Hepatocyte (in vitro differentiated cells): ENCODE data around the gene FAF2. TPM values are rescaled to one million over a fixed set of nuclear protein-coding genes. Genes with fewer than 3 reads are reported as not detected.

ENCODE experiments used
- DNase-seq: peaks from one replicate; pipeline ENCODE4 v3.0.0-alpha.2; 2016; ENCODE audit warnings: low spot score
- H2AFZ ChIP-seq: fragments of 200-600 bp; sonication (generic); 2 replicates; pipeline ENCODE4 v1.6.0; 2016; ENCODE audit warnings: antibody characterized with exemption, mild to moderate bottlenecking
- H3K27ac ChIP-seq: fragments of 200-600 bp; sonication (generic); 2 replicates; pipeline ENCODE4 v1.5.1; 2016; ENCODE audit warnings: mild to moderate bottlenecking
- H3K27me3 ChIP-seq: fragments of 200-600 bp; sonication (generic); 2 replicates; pipeline ENCODE4 v1.6.1; 2016
- H3K36me3 ChIP-seq: fragments of 200-600 bp; sonication (generic); replicated peaks from 2 replicates; pipeline ENCODE4 v1.5.1; 2016; ENCODE audit warnings: low read depth; ENCODE audit not compliant: insufficient read depth
- H3K4me1 ChIP-seq: fragments of 200-600 bp; sonication (generic); 2 replicates; pipeline ENCODE4 v1.5.1; 2016; ENCODE audit warnings: mild to moderate bottlenecking, moderate library complexity; ENCODE audit not compliant: insufficient read depth
- H3K4me2 ChIP-seq: fragments of 200-600 bp; sonication (generic); 2 replicates; pipeline ENCODE4 v1.6.0; 2016
- H3K4me3 ChIP-seq: fragments of 200-600 bp; sonication (generic); 2 replicates; pipeline ENCODE4 v1.5.1; 2016; ENCODE audit warnings: mild to moderate bottlenecking
- H3K79me2 ChIP-seq: fragments of 200-600 bp; sonication (generic); 2 replicates; pipeline ENCODE4 v1.6.0; 2017; ENCODE audit warnings: mild to moderate bottlenecking
- H3K9me2 ChIP-seq: fragments of 200-600 bp; sonication (generic); replicated peaks from 2 replicates; pipeline ENCODE4 v1.6.0; 2017; ENCODE audit warnings: mild to moderate bottlenecking; ENCODE audit not compliant: insufficient read depth
- H3K9me3 ChIP-seq: fragments of 200-600 bp; sonication (generic); 2 replicates; pipeline ENCODE4 v1.5.1; 2016; ENCODE audit warnings: low read depth, mild to moderate bottlenecking
- H4K20me1 ChIP-seq: fragments of 200-600 bp; sonication (generic); 2 replicates; pipeline ENCODE4 v1.6.0; 2016; ENCODE audit warnings: mild to moderate bottlenecking; ENCODE audit not compliant: insufficient read depth, poor library complexity, severe bottlenecking
- EZH2 ChIP-seq: fragments of 200-600 bp; sonication (generic); IDR thresholded peaks from 2 replicates; pipeline ENCODE4 v1.6.1; 2016; ENCODE audit warnings: antibody characterized with exemption, mild to moderate bottlenecking, borderline replicate concordance
- EZH2phosphoT487 ChIP-seq: fragments of 200-600 bp; sonication (generic); IDR thresholded peaks from one replicate; pipeline ENCODE4 v1.6.1; 2018; ENCODE audit warnings: antibody characterized with exemption, mild to moderate bottlenecking, low read depth, moderate library complexity; ENCODE audit not compliant: unreplicated experiment, severe bottlenecking
- WGBS: methylation state at CpG from one replicate; pipeline ENCODE4 v1.1.6; 2016; ENCODE audit warnings: low lambda C conversion rate; ENCODE audit errors: missing lambda C conversion rate; 5-methylcytosine and 5-hydroxymethylcytosine counted together
- polyA plus RNA-seq: library from polyadenylated mRNA; unstranded; fragments of >200 nt; fragmentation: Nextera tagmentation; extraction: Ambion mirVana; gene quantifications from 2 replicates; pipeline ENCODE4 v1.2.1, GENCODE V29; 2016
- small RNA-seq: library from RNA; depleted of rRNA; stranded (forward); fragments of <200 nt; gene quantifications from one replicate; pipeline ENCODE3, GENCODE V24; 2014
- total RNA-seq: library from RNA; depleted of rRNA; stranded (reverse); fragments of >200 nt; gene quantifications from 2 replicates; pipeline ENCODE4 v1.2.3, GENCODE V29; 2014
- TF ChIP-seq, protein P1 (sequence below): fragments of 200-600 bp; sonication (generic); IDR thresholded peaks from 2 replicates; pipeline ENCODE4 v1.5.1; 2016; ENCODE audit warnings: antibody characterized with exemption, mild to moderate bottlenecking; ENCODE audit not compliant: poor library complexity

The FAF2 gene
- total and polyA plus RNA-seq, 2 experiments from 2014 or later: 47.3 to 63.1 TPM

DNA sequence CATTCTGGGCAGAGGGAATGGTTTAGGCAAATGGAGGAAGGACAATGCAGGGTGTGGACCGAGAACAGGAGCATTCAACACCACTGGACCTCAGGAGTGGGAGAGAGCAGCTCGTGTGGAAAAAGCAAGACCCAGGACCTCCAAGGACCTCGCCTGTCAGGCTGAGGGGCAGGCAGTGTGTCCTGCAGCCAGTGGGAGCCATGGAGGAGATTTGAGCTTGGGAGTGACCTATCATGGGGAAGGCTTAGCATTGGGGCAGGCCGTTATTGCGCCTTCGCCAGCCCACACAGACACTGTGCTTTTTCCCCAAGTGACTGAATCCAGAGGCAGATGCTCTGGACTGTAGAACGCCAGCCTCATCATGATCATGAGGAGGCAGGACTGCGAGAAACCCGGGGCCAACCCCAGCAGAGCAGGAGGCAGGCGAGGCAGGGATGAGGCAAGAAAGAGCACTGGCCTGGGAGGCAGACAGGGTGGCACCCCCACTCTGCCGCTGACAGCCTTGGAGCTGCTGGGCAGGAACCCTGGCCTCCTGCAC lies 104.2 kb downstream of the FAF2 start:
- no peaks in the 10 kb centered on the region for H3K9me3 ChIP-seq
- no peak for DNase-seq
- no peak overlapping the region for H3K4me3 ChIP-seq
- H3K9me2 ChIP-seq: no peaks in the 10 kb centered on the region
- H3K36me3 ChIP-seq: no peaks in the 10 kb centered on the region
- peak overlapping the region; percentile 88 for H3K27ac ChIP-seq
- H2AFZ ChIP-seq: no peak overlapping the region
- TF ChIP-seq EZH2phosphoT487 (no peak), EZH2 (no peak)
- TF ChIP-seq, protein P1, sequence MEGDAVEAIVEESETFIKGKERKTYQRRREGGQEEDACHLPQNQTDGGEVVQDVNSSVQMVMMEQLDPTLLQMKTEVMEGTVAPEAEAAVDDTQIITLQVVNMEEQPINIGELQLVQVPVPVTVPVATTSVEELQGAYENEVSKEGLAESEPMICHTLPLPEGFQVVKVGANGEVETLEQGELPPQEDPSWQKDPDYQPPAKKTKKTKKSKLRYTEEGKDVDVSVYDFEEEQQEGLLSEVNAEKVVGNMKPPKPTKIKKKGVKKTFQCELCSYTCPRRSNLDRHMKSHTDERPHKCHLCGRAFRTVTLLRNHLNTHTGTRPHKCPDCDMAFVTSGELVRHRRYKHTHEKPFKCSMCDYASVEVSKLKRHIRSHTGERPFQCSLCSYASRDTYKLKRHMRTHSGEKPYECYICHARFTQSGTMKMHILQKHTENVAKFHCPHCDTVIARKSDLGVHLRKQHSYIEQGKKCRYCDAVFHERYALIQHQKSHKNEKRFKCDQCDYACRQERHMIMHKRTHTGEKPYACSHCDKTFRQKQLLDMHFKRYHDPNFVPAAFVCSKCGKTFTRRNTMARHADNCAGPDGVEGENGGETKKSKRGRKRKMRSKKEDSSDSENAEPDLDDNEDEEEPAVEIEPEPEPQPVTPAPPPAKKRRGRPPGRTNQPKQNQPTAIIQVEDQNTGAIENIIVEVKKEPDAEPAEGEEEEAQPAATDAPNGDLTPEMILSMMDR: no peak
- H4K20me1 ChIP-seq: no peaks in the 10 kb centered on the region
- peaks cover 26% of the 10 kb centered on the region for H3K4me1 ChIP-seq
- no peak overlapping the region for H3K4me2 ChIP-seq
- no peaks in the 10 kb centered on the region for H3K79me2 ChIP-seq
- no peaks in the 10 kb centered on the region for H3K27me3 ChIP-seq
- 90% methylated on average over 11 of the region's 11 CpGs for WGBS

DNA sequence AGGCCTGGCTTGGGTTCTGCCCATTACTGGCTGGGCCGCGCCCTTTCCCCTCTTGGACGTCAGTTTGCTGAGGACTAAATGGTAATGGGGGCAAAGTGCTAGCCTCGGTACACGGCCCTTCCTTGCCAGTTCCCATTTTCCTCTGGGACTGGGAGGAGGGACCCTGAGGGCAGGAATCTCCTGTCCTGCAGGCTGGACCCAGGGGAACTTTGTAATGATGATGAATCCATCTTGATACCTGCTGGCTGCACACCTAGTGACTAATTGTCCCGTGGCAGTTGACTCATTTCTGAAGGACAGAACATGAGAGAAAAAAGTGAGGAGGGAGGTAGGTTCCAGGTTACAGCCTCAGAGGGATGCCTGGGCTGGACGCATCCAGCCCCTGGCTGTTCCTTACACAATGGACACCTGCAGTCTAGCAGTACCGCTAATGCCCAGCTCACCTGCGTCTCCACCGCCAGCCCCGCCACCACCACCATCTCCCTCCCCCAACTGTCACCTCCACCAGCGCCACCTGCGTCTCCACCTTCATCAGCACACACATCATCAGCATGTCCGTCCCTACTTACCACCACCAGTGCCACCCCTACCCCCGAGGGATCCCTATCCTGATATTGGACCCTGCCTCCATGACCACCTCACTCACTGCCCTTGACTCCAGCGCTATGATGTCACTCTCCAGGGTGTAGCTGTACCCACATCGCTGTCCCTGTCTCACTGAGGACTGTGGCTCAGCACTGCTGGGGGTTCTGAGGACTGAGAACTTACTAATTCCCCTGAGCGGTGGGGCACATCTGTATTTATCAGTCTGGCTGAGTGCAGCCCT lies 105.3 kb downstream of the FAF2 start:
- Histone ChIP-seq H4K20me1 (no peaks in the 10 kb centered on the region), H3K79me2 (no peaks in the 10 kb centered on the region), H3K9me3 (no peaks in the 10 kb centered on the region), H2AFZ (no peak overlapping the region), H3K27ac (peak overlapping the region; percentile 90), H3K36me3 (no peaks in the 10 kb centered on the region), H3K4me3 (no peak overlapping the region), H3K4me2 (no peak overlapping the region), H3K27me3 (no peaks in the 10 kb centered on the region), H3K4me1 (peaks cover 18% of the 10 kb centered on the region), H3K9me2 (no peaks in the 10 kb centered on the region)
- TF ChIP-seq, protein P1: no peak
- TF ChIP-seq EZH2phosphoT487: no peak
- TF ChIP-seq EZH2: no peak
- WGBS: 72% methylated on average over 18 of the region's 18 CpGs
- peak; percentile 76 for DNase-seq

DNA sequence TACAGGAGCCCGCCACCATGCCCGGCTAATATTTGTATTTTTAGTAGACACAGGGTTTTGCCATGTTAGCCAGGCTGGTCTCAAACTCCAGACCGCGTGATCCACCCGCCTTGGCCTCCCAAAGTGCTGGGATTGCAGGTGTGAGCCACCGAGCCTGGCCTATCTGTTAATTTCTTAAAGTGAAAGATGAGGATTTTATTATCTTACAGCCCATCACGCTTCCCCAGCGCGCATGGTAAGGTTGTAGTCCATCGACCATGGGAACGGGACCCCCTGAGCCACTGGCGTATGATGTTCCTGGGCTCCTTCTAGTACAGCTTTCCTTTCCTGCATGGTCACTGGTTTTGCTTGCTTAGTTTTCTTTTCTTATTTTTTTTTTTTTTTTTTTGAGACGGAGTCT lies 109.7 kb downstream of the FAF2 start:
- Histone ChIP-seq H3K4me3 (no peak overlapping the region), H3K4me1 (peaks cover 7% of the 10 kb centered on the region), H3K4me2 (no peak overlapping the region), H3K9me3 (no peaks in the 10 kb centered on the region), H3K27ac (no peak overlapping the region), H3K9me2 (no peaks in the 10 kb centered on the region), H2AFZ (no peak overlapping the region), H3K36me3 (no peaks in the 10 kb centered on the region), H4K20me1 (no peaks in the 10 kb centered on the region), H3K27me3 (no peaks in the 10 kb centered on the region), H3K79me2 (no peaks in the 10 kb centered on the region)
- DNase-seq: no peak
- WGBS: 97% methylated on average over 13 of the region's 13 CpGs
- TF ChIP-seq, protein P1: no peak
- TF ChIP-seq EZH2phosphoT487 (no peak), EZH2 (no peak)

Small RNA genes lying within 50 kb of the gene (small RNA-seq; reads per million reads assigned to genes)
- not detected for gene AC010297.1
- gene RF00019: not detected
- not detected for gene RN7SL684P

Other genes with a start within 250 kb of the FAF2 start
- 27.0 and 34.7 TPM in 2 replicates for gene SIMC1, start 210.0 kb upstream of the FAF2 start, total RNA-seq
- gene SIMC1, start 210.0 kb upstream of the FAF2 start, polyA plus RNA-seq: 37.6 and 44.2 TPM in 2 replicates
- 98.3 and 104 TPM in 2 replicates for gene KIAA1191, start 86.6 kb upstream of the FAF2 start, total RNA-seq
- gene KIAA1191, start 86.6 kb upstream of the FAF2 start, polyA plus RNA-seq: 96.8 and 110 TPM in 2 replicates
- 6.7 and 8.9 TPM in 2 replicates for gene ARL10, start 82.9 kb upstream of the FAF2 start, total RNA-seq
- gene ARL10, start 82.9 kb upstream of the FAF2 start, polyA plus RNA-seq: 2.5 and 4.4 TPM in 2 replicates
- 22.9 and 25.6 TPM in 2 replicates for gene NOP16, start 59.8 kb upstream of the FAF2 start, total RNA-seq
- gene NOP16, start 59.8 kb upstream of the FAF2 start, polyA plus RNA-seq: 64.0 and 82.3 TPM in 2 replicates
- 109 and 161 TPM in 2 replicates for gene HIGD2A, start 59.6 kb upstream of the FAF2 start, total RNA-seq
- gene HIGD2A, start 59.6 kb upstream of the FAF2 start, polyA plus RNA-seq: 222 and 224 TPM in 2 replicates
- 131 and 139 TPM in 2 replicates for gene CLTB, start 31.8 kb upstream of the FAF2 start, total RNA-seq
- 284 and 289 TPM in 2 replicates for gene CLTB, start 31.8 kb upstream of the FAF2 start, polyA plus RNA-seq
- gene RNF44, start 89.0 kb downstream of the FAF2 start, total RNA-seq: 9.5 and 13.0 TPM in 2 replicates
- 17.4 and 19.6 TPM in 2 replicates for gene RNF44, start 89.0 kb downstream of the FAF2 start, polyA plus RNA-seq
- gene CDHR2, start 101.0 kb downstream of the FAF2 start, total RNA-seq: 24.8 and 29.8 TPM in 2 replicates
- gene CDHR2, start 101.0 kb downstream of the FAF2 start, polyA plus RNA-seq: 16.3 and 28.3 TPM in 2 replicates
- gene GPRIN1, start 161.8 kb downstream of the FAF2 start, total RNA-seq: 1.4 and 1.6 TPM in 2 replicates
- gene GPRIN1, start 161.8 kb downstream of the FAF2 start, polyA plus RNA-seq: 2.2 and 3.9 TPM in 2 replicates
- gene SNCB, start 182.1 kb downstream of the FAF2 start, total RNA-seq: not detected in 2 replicates
- gene SNCB, start 182.1 kb downstream of the FAF2 start, polyA plus RNA-seq: 0.57 TPM in 1 of 2 replicates, not detected in the other
- not detected in 2 replicates for gene EIF4E1B, start 182.3 kb downstream of the FAF2 start, total RNA-seq
- gene EIF4E1B, start 182.3 kb downstream of the FAF2 start, polyA plus RNA-seq: not detected in 2 replicates
- gene TSPAN17, start 199.1 kb downstream of the FAF2 start, total RNA-seq: 33.2 and 33.4 TPM in 2 replicates
- 27.9 TPM in 2 replicates for gene TSPAN17, start 199.1 kb downstream of the FAF2 start, polyA plus RNA-seq